K562 (cell line): ENCODE results near the gene STMP1. TPM values are rescaled to one million over a fixed set of nuclear protein-coding genes. Genes with fewer than 3 reads are reported as not detected.

Experiments
- BDP1 ChIP-seq: IDR thresholded peaks from 3 replicates; pipeline ENCODE4 v1.6.1; 2011; ENCODE audit not compliant: insufficient read length, insufficient read depth
- BRD4 ChIP-seq: fragments of 200-600 bp; sonication (generic); IDR thresholded peaks from 2 replicates; pipeline ENCODE4 v1.6.1; 2017; ENCODE audit warnings: inconsistent platforms
- CBFB ChIP-seq: sonication (generic); formaldehyde crosslinking; IDR thresholded peaks from 2 replicates; pipeline ENCODE4 v1.4.0; 2020; ENCODE audit warnings: mild to moderate bottlenecking, missing genetic modification reagents
- CHAMP1 ChIP-seq: fragments of 450-650 bp; IDR thresholded peaks from 2 replicates; pipeline ENCODE4 v1.6.1; 2016; ENCODE audit warnings: mild to moderate bottlenecking
- FOXA3 ChIP-seq, 2 experiments: fragments of 450-650 bp in 1 of 2; sonication (generic) in 1 of 2; formaldehyde crosslinking; IDR thresholded peaks in 1 of 2; conservative IDR thresholded peaks in 1 of 2; 2 replicates each; pipeline versions ENCODE4 v1.4.0 to v1.8.0; 2020 to 2022; ENCODE audit warnings: mild to moderate bottlenecking in 2 of 2, missing genetic modification reagents in 1 of 2
- FOXK1 ChIP-seq: sonication (generic); formaldehyde crosslinking; IDR thresholded peaks from 2 replicates; pipeline ENCODE4 v1.8.0; 2022; ENCODE audit warnings: missing genetic modification reagents, mild to moderate bottlenecking, borderline replicate concordance
- NFIX ChIP-seq: fragments of 250-450 bp; sonication (Bioruptor Pico); IDR thresholded peaks from 2 replicates; pipeline ENCODE4 v1.4.0; 2020; ENCODE audit warnings: low read depth, mild to moderate bottlenecking, moderate library complexity
- POLR2B ChIP-seq: fragments of 450-650 bp; IDR thresholded peaks from 2 replicates; pipeline ENCODE4 v1.6.1; 2018; ENCODE audit warnings: low read depth; ENCODE audit not compliant: partially characterized antibody
- PRDM10 ChIP-seq: fragments of 450-650 bp; IDR thresholded peaks from 2 replicates; pipeline ENCODE4 v1.6.1; 2018; ENCODE audit not compliant: partially characterized antibody
- SMARCC2 ChIP-seq: fragments of 450-650 bp; IDR thresholded peaks from 2 replicates; pipeline ENCODE4 v1.6.1; 2017; ENCODE audit warnings: antibody characterized with exemption, moderate library complexity, mild to moderate bottlenecking, low read depth
- TBL1XR1 ChIP-seq, 2 experiments: IDR thresholded peaks; 2 replicates each; pipeline ENCODE4 v1.6.1; 2012; ENCODE audit warnings: improper control_type of control experiment in 2 of 2, low read length in 2 of 2, mild to moderate bottlenecking in 1 of 2
- ZBTB1 ChIP-seq: sonication (generic); formaldehyde crosslinking; IDR thresholded peaks from 2 replicates; pipeline ENCODE4 v1.8.1; 2023; ENCODE audit warnings: missing genetic modification reagents, low read depth, mild to moderate bottlenecking, borderline replicate concordance
- ZNF707 ChIP-seq: fragments of 250-450 bp; sonication (Bioruptor Pico); conservative IDR thresholded peaks from 2 replicates; pipeline ENCODE4 v1.8.0; 2022; ENCODE audit warnings: inconsistent platforms, mild to moderate bottlenecking, moderate library complexity
- polyA plus RNA-seq, 8 experiments: library from polyadenylated mRNA; depleted of rRNA in 4 of 8; stranded (reverse) in 5 of 8; unstranded in 3 of 8; fragments of >200 nt; fragmentation: Nextera tagmentation in 2 of 8; fragmentation: Illumina TruSeq in 1 of 8; extraction: Ambion mirVana in 2 of 8; extraction: Trizol in 1 of 8; gene quantifications; 2 replicates each; pipeline versions ENCODE4 v1.2.1 to v1.2.3, GENCODE V29; 2011 to 2014; ENCODE audit warnings: inconsistent platforms in 1 of 8, missing spikeins in 1 of 8
- total RNA-seq, 7 experiments: library from RNA; depleted of rRNA in 6 of 7; stranded (reverse); fragments of >200 nt in 6 of 7; fragmentation: Illumina TruSeq in 2 of 7; extraction: Trizol in 2 of 7; gene quantifications; 2 replicates each; pipeline versions ENCODE4 v1.2.1 to v1.2.3, GENCODE V29; 2011 to 2021; ENCODE audit warnings: low replicate concordance in 1 of 7
- TF ChIP-seq, protein P1 (sequence below): sonication (generic); formaldehyde crosslinking; IDR thresholded peaks from 2 replicates; pipeline ENCODE4 v1.8.1; 2023; ENCODE audit warnings: missing genetic modification reagents, mild to moderate bottlenecking, borderline replicate concordance
- TF ChIP-seq, protein P2 (sequence below): sonication (generic); formaldehyde crosslinking; IDR thresholded peaks from 2 replicates; pipeline ENCODE4 v1.8.0; 2022; ENCODE audit warnings: missing genetic modification reagents, mild to moderate bottlenecking, borderline replicate concordance
- TF ChIP-seq, protein P3 (sequence below): fragments of 250-450 bp; sonication (Bioruptor Pico); IDR thresholded peaks from 2 replicates; pipeline ENCODE4 v1.8.0; 2021; ENCODE audit warnings: borderline replicate concordance, mild to moderate bottlenecking, moderate library complexity; ENCODE audit not compliant: poor library complexity, severe bottlenecking

The STMP1 gene
- total and polyA plus RNA-seq, 9 of the 15 experiments (the other 6 are each of a cell fraction or from before 2014, with no cell fraction given) = 10.6 to 249 (median 56.8) TPM

DNA sequence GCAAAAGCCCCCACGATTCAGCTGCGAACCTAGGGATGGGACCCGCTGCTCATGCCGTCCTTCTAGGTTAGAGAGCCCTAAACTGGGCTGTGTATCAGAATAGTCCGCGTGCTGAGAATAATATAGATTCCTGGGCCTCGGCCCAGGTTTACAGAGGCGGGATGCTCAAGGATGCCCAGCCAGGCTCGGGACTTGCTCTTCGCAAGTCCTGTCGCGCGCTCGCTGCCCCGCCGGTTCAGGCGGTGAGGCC, 266 bp upstream of the STMP1 start (continued):
- no peak for TF ChIP-seq NFIX (CRISPR knock-in tag)
- peak; percentile 83; the same call in 1 of the 2 replicates for TF ChIP-seq BRD4
- TF ChIP-seq, protein P1, sequence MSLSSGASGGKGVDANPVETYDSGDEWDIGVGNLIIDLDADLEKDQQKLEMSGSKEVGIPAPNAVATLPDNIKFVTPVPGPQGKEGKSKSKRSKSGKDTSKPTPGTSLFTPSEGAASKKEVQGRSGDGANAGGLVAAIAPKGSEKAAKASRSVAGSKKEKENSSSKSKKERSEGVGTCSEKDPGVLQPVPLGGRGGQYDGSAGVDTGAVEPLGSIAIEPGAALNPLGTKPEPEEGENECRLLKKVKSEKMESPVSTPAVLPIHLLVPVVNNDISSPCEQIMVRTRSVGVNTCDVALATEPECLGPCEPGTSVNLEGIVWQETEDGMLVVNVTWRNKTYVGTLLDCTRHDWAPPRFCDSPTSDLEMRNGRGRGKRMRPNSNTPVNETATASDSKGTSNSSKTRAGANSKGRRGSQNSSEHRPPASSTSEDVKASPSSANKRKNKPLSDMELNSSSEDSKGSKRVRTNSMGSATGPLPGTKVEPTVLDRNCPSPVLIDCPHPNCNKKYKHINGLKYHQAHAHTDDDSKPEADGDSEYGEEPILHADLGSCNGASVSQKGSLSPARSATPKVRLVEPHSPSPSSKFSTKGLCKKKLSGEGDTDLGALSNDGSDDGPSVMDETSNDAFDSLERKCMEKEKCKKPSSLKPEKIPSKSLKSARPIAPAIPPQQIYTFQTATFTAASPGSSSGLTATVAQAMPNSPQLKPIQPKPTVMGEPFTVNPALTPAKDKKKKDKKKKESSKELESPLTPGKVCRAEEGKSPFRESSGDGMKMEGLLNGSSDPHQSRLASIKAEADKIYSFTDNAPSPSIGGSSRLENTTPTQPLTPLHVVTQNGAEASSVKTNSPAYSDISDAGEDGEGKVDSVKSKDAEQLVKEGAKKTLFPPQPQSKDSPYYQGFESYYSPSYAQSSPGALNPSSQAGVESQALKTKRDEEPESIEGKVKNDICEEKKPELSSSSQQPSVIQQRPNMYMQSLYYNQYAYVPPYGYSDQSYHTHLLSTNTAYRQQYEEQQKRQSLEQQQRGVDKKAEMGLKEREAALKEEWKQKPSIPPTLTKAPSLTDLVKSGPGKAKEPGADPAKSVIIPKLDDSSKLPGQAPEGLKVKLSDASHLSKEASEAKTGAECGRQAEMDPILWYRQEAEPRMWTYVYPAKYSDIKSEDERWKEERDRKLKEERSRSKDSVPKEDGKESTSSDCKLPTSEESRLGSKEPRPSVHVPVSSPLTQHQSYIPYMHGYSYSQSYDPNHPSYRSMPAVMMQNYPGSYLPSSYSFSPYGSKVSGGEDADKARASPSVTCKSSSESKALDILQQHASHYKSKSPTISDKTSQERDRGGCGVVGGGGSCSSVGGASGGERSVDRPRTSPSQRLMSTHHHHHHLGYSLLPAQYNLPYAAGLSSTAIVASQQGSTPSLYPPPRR = no peak; the same call in 1 of the 2 replicates
- no peak for TF ChIP-seq PRDM10
- TF ChIP-seq, protein P2, sequence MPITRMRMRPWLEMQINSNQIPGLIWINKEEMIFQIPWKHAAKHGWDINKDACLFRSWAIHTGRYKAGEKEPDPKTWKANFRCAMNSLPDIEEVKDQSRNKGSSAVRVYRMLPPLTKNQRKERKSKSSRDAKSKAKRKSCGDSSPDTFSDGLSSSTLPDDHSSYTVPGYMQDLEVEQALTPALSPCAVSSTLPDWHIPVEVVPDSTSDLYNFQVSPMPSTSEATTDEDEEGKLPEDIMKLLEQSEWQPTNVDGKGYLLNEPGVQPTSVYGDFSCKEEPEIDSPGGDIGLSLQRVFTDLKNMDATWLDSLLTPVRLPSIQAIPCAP = no peak
- 0 out of 2 replicates have a peak, but pooled peaks have one; percentile 15 for TF ChIP-seq ZBTB1 (CRISPR knock-in tag)
- TF ChIP-seq CBFB = no peak
- peak; percentile 82; the same call in 1 of the 2 replicates for TF ChIP-seq CHAMP1
- no peak for TF ChIP-seq TBL1XR1 (IDR thresholded peaks at IDR 0.05; ENCODE audit: low read length in 2 of 2)
- TF ChIP-seq POLR2B = no peak
- TF ChIP-seq BDP1 = no peak
- TF ChIP-seq FOXK1 (CRISPR knock-in tag) = no peak
- TF ChIP-seq, protein P3, sequence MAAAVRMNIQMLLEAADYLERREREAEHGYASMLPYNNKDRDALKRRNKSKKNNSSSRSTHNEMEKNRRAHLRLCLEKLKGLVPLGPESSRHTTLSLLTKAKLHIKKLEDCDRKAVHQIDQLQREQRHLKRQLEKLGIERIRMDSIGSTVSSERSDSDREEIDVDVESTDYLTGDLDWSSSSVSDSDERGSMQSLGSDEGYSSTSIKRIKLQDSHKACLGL (CRISPR knock-in tag) = no peak
- TF ChIP-seq ZNF707 (CRISPR knock-in tag) = no peak
- no peak for TF ChIP-seq FOXA3 (CRISPR knock-in tag; conservative IDR thresholded peaks at IDR 0.05 in 1 of 2, IDR thresholded peaks at IDR 0.05 in 1 of 2)
- no peak for TF ChIP-seq SMARCC2
